Measurements from ENCODE around the gene AMT. TPM values are rescaled to one million over a fixed set of nuclear protein-coding genes. Genes with fewer than 3 reads are reported as not detected.

AMT gene, protein sequence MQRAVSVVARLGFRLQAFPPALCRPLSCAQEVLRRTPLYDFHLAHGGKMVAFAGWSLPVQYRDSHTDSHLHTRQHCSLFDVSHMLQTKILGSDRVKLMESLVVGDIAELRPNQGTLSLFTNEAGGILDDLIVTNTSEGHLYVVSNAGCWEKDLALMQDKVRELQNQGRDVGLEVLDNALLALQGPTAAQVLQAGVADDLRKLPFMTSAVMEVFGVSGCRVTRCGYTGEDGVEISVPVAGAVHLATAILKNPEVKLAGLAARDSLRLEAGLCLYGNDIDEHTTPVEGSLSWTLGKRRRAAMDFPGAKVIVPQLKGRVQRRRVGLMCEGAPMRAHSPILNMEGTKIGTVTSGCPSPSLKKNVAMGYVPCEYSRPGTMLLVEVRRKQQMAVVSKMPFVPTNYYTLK
- total RNA-seq (0.77 and 2.6 TPM in 2 replicates), polyA plus RNA-seq (2.0 and 2.7 TPM in 2 replicates), polyA minus RNA-seq (ENCODE audit: low replicate concordance) (0.44 TPM in 1 of 2 replicates, not detected in the other)
- 1.3 and 1.4 TPM in 2 replicates for polyA plus RNA-seq (2012)

DNA sequence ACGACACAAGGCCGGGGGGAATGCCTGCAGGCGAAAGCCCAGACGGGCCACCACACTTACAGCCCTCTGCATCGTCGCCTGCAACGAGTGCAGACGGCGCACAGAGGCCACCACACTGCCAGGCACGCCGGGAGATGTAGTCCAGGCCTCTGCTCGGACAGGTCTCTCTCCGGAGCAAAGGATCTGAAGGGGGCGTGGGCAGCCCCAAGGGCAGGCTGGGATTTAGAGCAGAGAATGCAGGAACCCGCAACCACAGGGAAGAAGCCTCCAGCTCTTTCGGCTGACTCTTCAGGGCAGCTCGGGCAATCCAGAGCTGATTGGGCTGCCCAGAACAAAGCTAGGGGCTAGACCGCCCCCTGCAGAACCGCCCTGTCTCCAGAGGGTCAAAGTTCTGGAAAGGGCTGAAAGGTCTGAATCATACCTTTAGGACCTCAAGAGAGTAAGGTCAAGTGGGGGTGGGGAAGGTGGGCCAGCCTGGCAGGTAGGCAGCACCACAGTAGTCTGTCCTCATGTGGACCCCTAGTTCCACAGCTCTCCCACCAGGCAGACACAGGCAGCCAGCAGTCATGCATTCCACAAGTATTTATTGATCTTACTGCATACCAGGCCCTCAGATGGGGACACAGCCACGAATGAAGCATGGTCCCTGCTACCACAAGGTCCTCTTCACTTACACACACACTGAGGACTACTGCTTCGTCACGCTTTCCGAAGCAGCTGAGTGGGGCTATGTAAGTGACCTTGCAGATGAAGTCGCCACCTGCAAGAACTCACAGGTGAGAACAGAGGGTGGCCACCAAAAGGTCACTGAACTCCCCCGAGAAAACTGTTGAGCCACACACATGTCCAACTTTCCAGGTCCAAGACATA is at the start of gene AMT:
Gene AMT, minus strand, starts transcription at position 95 of the 870 bp plus-strand sequence. Its CDS starts 23 bp downstream, at position 72.
- H4K20me1 ChIP-seq (ENCODE audit: control insufficient read depth, extremely low read depth, insufficient read depth, low read length): no peaks in the 10 kb centered on the region
- H3K9me3 ChIP-seq (ENCODE audit: control insufficient read depth, insufficient read depth, low read depth, low read length): no peaks in the 10 kb centered on the region
- no peak within 1 kb of the TSS for H2AFZ ChIP-seq (ENCODE audit: low read length)
- no peak for DNase-seq (ENCODE audit: low read depth in 2 of 2)
- no peaks in the 10 kb centered on the region for H3K27me3 ChIP-seq (ENCODE audit: control insufficient read depth, insufficient read depth, low read length)
- H3K4me3 ChIP-seq (replicated peaks in 1 of 4; ENCODE audit: control extremely low read depth in 1 of 4, insufficient read depth in 1 of 4, low read depth in 3 of 4, low read length in 4 of 4): peak within 1 kb of the TSS in 1 of 4 experiments; percentile 3
- H3K27ac ChIP-seq (ENCODE audit: insufficient read depth, low read length): peak within 1 kb of the TSS; percentile 37
- no peak within 1 kb of the TSS for H3K9ac ChIP-seq (ENCODE audit: insufficient read depth, low read length)
- H3K36me3 ChIP-seq (ENCODE audit: control insufficient read depth, insufficient read depth, low read length): peaks cover 4% of the 10 kb centered on the region
- no peak for TF ChIP-seq EZH2 (IDR thresholded peaks at IDR 0.05; ENCODE audit: low read length, missing control alignments)
- H3K4me2 ChIP-seq (ENCODE audit: extremely low read depth, insufficient read depth, low read length): no peak within 1 kb of the TSS
- H3K4me1 ChIP-seq (ENCODE audit: control insufficient read depth, extremely low read depth, insufficient read depth, low read length): peaks cover 20% of the 10 kb centered on the region
- no peaks in the 10 kb centered on the region for H3K79me2 ChIP-seq (ENCODE audit: control insufficient read depth, insufficient read depth, low read length)

DNA sequence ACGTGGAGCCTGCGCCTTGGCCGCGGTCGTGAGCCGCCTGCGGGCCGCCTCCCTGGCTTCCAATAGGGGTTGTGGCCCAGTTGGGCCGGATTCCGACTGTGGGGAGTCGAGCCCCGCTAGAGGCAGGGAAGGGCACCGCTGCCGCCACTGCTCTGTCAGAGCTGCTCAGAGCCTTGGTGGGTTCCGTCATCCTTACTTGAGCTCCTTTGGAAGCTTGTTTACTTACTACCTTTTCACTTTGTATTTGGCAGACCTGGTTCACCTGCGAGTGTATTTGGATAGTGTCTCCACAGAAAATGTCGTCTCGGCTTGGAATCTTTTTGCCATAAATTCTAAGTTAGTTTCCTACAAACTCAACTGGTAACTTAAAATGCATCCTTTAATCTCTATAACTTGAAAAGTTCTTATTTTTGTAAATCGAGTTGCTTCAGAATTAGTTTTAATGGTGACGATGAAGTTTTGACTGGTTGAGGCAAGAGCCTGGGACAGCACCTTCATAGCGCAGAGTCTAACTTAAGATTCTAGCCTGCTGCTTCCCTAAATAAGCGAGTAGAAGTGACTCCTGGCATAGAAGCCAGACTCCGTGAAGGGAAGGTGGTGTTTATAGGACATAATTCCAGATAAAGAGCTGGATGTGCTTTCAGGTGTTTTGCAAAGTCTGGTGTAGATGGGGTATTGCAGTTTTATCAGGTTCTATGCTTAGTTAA is 48.6 kb upstream of the AMT start:
- Histone ChIP-seq H3K79me2 (ENCODE audit: control insufficient read depth, insufficient read depth, low read length) (peaks cover 21% of the 10 kb centered on the region), H2AFZ (ENCODE audit: low read length) (peak overlapping the region; percentile 12), H3K4me1 (ENCODE audit: control insufficient read depth, extremely low read depth, insufficient read depth, low read length) (peaks cover 17% of the 10 kb centered on the region), H3K9me3 (ENCODE audit: control insufficient read depth, insufficient read depth, low read depth, low read length) (no peaks in the 10 kb centered on the region), H3K27me3 (ENCODE audit: control insufficient read depth, insufficient read depth, low read length) (no peaks in the 10 kb centered on the region), H3K4me2 (ENCODE audit: extremely low read depth, insufficient read depth, low read length) (peak overlapping the region; percentile 92), H4K20me1 (ENCODE audit: control insufficient read depth, extremely low read depth, insufficient read depth, low read length) (no peaks in the 10 kb centered on the region), H3K4me3 (replicated peaks in 1 of 4; ENCODE audit: control extremely low read depth in 1 of 4, insufficient read depth in 1 of 4, low read depth in 3 of 4, low read length in 4 of 4) (peak overlapping the region; percentile 71 to 79 (median 74)), H3K9ac (ENCODE audit: insufficient read depth, low read length) (peak overlapping the region; percentile 58), H3K27ac (ENCODE audit: insufficient read depth, low read length) (peak overlapping the region; percentile 65), H3K36me3 (ENCODE audit: control insufficient read depth, insufficient read depth, low read length) (no peaks in the 10 kb centered on the region)
- TF ChIP-seq, protein P1, sequence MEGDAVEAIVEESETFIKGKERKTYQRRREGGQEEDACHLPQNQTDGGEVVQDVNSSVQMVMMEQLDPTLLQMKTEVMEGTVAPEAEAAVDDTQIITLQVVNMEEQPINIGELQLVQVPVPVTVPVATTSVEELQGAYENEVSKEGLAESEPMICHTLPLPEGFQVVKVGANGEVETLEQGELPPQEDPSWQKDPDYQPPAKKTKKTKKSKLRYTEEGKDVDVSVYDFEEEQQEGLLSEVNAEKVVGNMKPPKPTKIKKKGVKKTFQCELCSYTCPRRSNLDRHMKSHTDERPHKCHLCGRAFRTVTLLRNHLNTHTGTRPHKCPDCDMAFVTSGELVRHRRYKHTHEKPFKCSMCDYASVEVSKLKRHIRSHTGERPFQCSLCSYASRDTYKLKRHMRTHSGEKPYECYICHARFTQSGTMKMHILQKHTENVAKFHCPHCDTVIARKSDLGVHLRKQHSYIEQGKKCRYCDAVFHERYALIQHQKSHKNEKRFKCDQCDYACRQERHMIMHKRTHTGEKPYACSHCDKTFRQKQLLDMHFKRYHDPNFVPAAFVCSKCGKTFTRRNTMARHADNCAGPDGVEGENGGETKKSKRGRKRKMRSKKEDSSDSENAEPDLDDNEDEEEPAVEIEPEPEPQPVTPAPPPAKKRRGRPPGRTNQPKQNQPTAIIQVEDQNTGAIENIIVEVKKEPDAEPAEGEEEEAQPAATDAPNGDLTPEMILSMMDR (conservative IDR thresholded peaks at IDR 0.05 in 1 of 2, IDR thresholded peaks at IDR 0.05 in 1 of 2; ENCODE audit: low read depth in 1 of 2, low read length in 2 of 2): no peak
- no peak for TF ChIP-seq EZH2 (IDR thresholded peaks at IDR 0.05; ENCODE audit: low read length, missing control alignments)
- peak; percentile 19 to 27 for DNase-seq (ENCODE audit: low read depth in 2 of 2)

- Histone ChIP-seq H3K36me3 (ENCODE audit: control insufficient read depth, insufficient read depth, low read length) (no peaks in the 10 kb centered on the region), H3K4me3 (replicated peaks in 1 of 4; ENCODE audit: control extremely low read depth in 1 of 4, insufficient read depth in 1 of 4, low read depth in 3 of 4, low read length in 4 of 4) (peak within 1 kb of the TSS; percentile 71 to 79 (median 74)), H3K27me3 (ENCODE audit: control insufficient read depth, insufficient read depth, low read length) (no peaks in the 10 kb centered on the region), H3K9me3 (ENCODE audit: control insufficient read depth, insufficient read depth, low read depth, low read length) (no peaks in the 10 kb centered on the region), H4K20me1 (ENCODE audit: control insufficient read depth, extremely low read depth, insufficient read depth, low read length) (no peaks in the 10 kb centered on the region), H3K9ac (ENCODE audit: insufficient read depth, low read length) (peak within 1 kb of the TSS; percentile 81), H3K4me2 (ENCODE audit: extremely low read depth, insufficient read depth, low read length) (peak within 1 kb of the TSS; percentile 100), H3K79me2 (ENCODE audit: control insufficient read depth, insufficient read depth, low read length) (peaks cover 21% of the 10 kb centered on the region), H3K27ac (ENCODE audit: insufficient read depth, low read length) (peak within 1 kb of the TSS; percentile 98), H3K4me1 (ENCODE audit: control insufficient read depth, extremely low read depth, insufficient read depth, low read length) (peaks cover 17% of the 10 kb centered on the region), H2AFZ (ENCODE audit: low read length) (peak within 1 kb of the TSS; percentile 82)
- peak; percentile 94 for DNase-seq (ENCODE audit: low read depth in 2 of 2)
- no peak for TF ChIP-seq EZH2 (IDR thresholded peaks at IDR 0.05; ENCODE audit: low read length, missing control alignments)
- TF ChIP-seq, protein P1 (conservative IDR thresholded peaks at IDR 0.05 in 1 of 2, IDR thresholded peaks at IDR 0.05 in 1 of 2; ENCODE audit: low read depth in 1 of 2, low read length in 2 of 2): no peak
Observed at GRCh38 chr3:49469936-49470713, 47.9 kb upstream of the AMT start, which contains the start of gene DAG1. Gene DAG1, plus strand, starts transcription at chr3:49470267. Its CDS starts 40,268 bp downstream, at chr3:49510535.

Data from fibroblast of lung (primary cell).